GM13976 (cell line): ENCODE results near the gene COPS8.

Experiments used
- DNase-seq: peaks from one replicate; pipeline ENCODE4 v3.0.0; 2012; ENCODE audit warnings: low spot score
- CTCF ChIP-seq: IDR thresholded peaks from 2 replicates; pipeline ENCODE4 v1.5.1; 2012; ENCODE audit warnings: borderline replicate concordance, mild to moderate bottlenecking; ENCODE audit not compliant: insufficient read depth; ENCODE audit errors: extremely low read depth, missing control alignments, control extremely low read depth
- in situ Hi-C: fragments of 300-500 bp; cut with MboI; formaldehyde crosslinking; loops from one replicate; pipeline ENCODE4 v1.12.0; 2022; ENCODE audit warnings: low sequenced_read_pairs, mixed read lengths, inconsistent platforms; ENCODE audit not compliant: unreplicated experiment

Gene COPS8

GRCh38 chr2:237128845-237129592 lies 43.3 kb downstream of the COPS8 start:
- no peak for DNase-seq
- in situ Hi-C loops = no loop called here
- no peak for TF ChIP-seq CTCF

DNA sequence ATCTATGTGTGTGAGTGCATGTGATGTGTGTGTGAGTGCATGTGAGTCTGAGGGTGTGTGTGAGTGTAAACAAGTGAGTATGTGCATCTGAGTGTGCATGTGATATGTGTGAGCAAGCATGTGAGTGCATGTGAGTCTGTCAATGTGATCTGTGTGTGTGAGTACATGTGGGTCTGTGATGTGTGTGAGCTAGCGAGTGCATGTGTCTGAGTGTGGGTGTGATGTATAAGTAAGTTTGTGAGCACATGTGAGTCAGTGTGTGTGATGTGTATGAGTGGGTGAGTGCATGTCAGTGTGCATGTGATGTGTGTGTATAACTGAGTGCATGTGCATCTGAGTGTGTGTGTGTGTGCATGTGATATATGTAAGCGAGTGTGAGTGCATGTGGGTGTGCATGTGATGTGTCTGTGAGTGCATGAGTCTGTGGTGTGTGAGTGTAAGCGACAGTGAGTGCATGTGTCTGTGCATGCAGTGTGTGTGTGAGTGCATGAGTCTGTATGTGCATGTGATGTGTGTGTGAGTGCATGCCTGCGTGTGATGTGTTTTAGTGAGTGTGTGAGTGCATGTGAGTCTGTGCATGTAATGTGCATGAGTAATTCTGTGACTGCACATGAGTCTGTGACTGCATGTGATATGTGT lies 44.1 kb downstream of the COPS8 start:
- no peak for TF ChIP-seq CTCF
- DNase-seq = no peak
- in situ Hi-C loops = no loop called here

GRCh38 chr2:237130562-237131421 lies 45.1 kb downstream of the COPS8 start:
- in situ Hi-C loops = no loop called here

GRCh38 chr2:237131749-237132533 lies 46.3 kb downstream of the COPS8 start:
- DNase-seq = no peak
- in situ Hi-C loops = no loop called here
- TF ChIP-seq CTCF = no peak

More at GRCh38 chr2:237130562-237131421, 45.1 kb downstream of the COPS8 start:
- DNase-seq = no peak
- no peak for TF ChIP-seq CTCF

- DNase-seq = peak; percentile 46
Measured at GRCh38 chr2:237132799-237133198, 47.1 kb downstream of the COPS8 start.

More at GRCh38 chr2:237132799-237133198, 47.1 kb downstream of the COPS8 start:
- in situ Hi-C loops = no loop called here
- TF ChIP-seq CTCF = peak; percentile 28
